MV-4-11 (cell line): ENCODE data around the gene LMCD1.

Source experiments
- DNase-seq: peaks from one replicate; lab custom pipeline; 2025; lab: John Stamatoyannopoulos, UW

Gene LMCD1

GRCh38 chr3:8619548-8619947, 117.9 kb downstream of the LMCD1 start:
- DNase-seq: no peak

- no peak for DNase-seq
These were observed 119.5 kb downstream of the LMCD1 start for GRCh38 chr3:8621141-8621540.

- no peak for DNase-seq
These were observed 120.2 kb downstream of the LMCD1 start for GRCh38 chr3:8621872-8622271.

- DNase-seq: peak; percentile 49
These were observed 121.5 kb downstream of the LMCD1 start for GRCh38 chr3:8622873-8623691.

GRCh38 chr3:8623741-8624140, 122.1 kb downstream of the LMCD1 start:
- DNase-seq: no peak
